ENCODE results near the gene ZNF485. TPM values are rescaled to one million over a fixed set of nuclear protein-coding genes. Genes with fewer than 3 reads are reported as not detected.
"Not testable (repeated sequence)": the region's sequence is repeated elsewhere in the genome, so short reads cannot be mapped to it uniquely, and the experiment has no call there.

ZNF485 gene
- total RNA-seq: 5.1 and 5.2 TPM in 2 replicates

- intact Hi-C loops (cut with micrococcal nuclease): loop anchor here (1.0 to 2.0 kb wide), 3 partner anchors 11 to 42 kb away; partner anchors contain the start of genes ZNF239 and ZNF32
Measured at GRCh38 chr10:43606323-43607198, at the start of gene ZNF485. ZNF485 (plus strand) TSS chr10:43606438; CDS start chr10:43607051, 613 bp downstream.

- intact Hi-C loops (cut with micrococcal nuclease): no loop called here
Measured at GRCh38 chr10:43557214-43557613, 49.0 kb upstream of the ZNF485 start.

- intact Hi-C loops (cut with micrococcal nuclease): loop anchor here (10.0 kb wide), 2 partner anchors 935 to 1015 kb away; partner anchors contain the start of gene ZNF33B
Measured at GRCh38 chr10:43569681-43570080, 36.6 kb upstream of the ZNF485 start.

DNA sequence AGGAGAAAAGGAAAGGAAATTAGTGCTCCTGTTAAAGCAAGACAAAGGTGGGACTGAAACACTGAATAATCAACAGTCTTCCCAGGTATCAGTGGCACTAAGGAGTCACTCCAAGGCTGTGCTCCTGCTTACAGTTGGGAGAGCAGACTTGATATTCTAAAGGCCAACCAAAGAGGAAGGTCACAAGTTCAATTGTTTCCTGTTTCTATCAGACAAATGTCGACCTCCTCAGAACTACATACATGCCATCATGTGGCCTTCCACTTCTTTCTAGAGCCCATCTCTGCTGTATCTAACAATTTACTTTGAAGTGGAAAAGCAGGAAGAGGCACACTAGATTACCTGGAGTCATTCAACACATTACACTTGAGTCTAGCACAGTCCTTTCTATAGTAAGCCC is 35.3 kb upstream of the ZNF485 start:
- intact Hi-C loops (cut with micrococcal nuclease): loop anchor here (10.0 kb wide), 2 partner anchors 936 to 1016 kb away; partner anchors contain the start of gene ZNF33B

DNA sequence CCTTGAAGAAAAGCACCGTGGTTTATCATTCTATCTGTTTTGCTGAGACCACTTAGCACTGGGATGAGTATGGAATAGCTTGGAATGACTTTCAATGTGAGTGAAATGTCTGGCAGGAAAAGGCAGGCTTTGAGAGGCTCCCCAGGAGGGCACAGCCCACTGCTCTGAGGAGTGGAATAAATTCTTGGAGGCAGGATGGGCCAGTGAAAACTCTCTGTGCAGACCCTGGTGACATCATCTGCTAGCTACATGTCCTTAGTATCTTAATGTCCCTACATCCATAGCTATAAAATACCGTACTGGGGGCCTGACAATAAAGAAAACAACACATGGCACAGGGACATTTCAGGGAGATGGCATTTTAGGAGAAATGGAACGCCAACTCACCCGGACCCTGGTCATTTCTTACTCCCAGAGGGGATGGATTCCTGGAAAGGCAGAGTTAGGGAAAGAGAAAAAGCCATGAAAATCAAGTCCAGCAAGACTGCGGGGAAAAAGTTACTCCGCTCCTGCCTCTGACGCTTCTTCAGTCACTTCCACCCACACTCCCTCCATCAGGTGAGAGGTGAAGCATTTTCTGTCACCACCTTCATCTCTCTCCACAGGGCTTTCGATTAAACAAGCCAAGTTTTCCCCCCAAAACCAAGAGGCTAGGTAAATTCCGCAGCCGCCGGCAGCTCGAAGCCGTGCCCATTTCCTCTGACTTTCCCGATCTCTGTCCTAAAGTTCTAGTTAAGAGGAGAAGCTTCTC is 32.8 kb upstream of the ZNF485 start:
- intact Hi-C loops (cut with micrococcal nuclease): loop anchor here (10.0 kb wide), 2 partner anchors 939 to 1019 kb away; partner anchors contain the start of gene ZNF33B

- intact Hi-C loops (cut with micrococcal nuclease): loop anchor here (1.0 to 10.0 kb wide), 5 partner anchors 21 to 1019 kb away; partner anchors contain the start of genes ZNF32, ZNF33B and ZNF485
Measured at GRCh38 chr10:43574001-43574892, 32.0 kb upstream of the ZNF485 start, which contains the start of gene ZNF239. ZNF239 (minus strand) TSS chr10:43574616; CDS start chr10:43558079, 16,537 bp downstream.

- intact Hi-C loops (cut with micrococcal nuclease): loop anchor here (1.0 to 10.0 kb wide), 5 partner anchors 20 to 1020 kb away; partner anchors contain the start of genes ZNF32, ZNF33B and ZNF485
Measured at GRCh38 chr10:43574906-43575305, 31.3 kb upstream of the ZNF485 start.

GRCh38 chr10:43576062-43576461 is 30.2 kb upstream of the ZNF485 start:
- intact Hi-C loops (cut with micrococcal nuclease): loop anchor here (10.0 kb wide), 2 partner anchors 941 to 1021 kb away; partner anchors contain the start of gene ZNF33B

DNA sequence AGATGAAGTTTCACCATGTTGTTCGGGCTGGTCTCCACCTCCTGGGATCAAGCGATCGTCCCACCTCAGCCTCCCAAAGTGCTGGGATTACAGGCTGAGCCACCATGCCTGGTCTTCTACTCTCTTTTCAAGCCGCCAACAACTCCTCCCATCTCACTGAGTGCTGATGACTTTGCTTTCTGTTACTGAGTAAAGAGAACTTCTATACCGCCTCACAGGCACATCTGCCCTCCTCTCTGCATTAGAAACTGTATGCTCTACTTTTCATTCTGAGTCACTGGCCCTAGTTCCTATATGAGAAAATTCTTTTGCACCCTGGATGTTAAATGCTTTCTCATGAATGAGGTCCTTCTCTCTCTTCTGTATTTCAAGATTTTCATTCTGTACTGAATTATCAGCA is 29.7 kb upstream of the ZNF485 start:
- intact Hi-C loops (cut with micrococcal nuclease): loop anchor here (10.0 kb wide), 2 partner anchors 942 to 1022 kb away; partner anchors contain the start of gene ZNF33B

GRCh38 chr10:43584051-43584450 is 22.2 kb upstream of the ZNF485 start:
- intact Hi-C loops (cut with micrococcal nuclease): no loop called here

DNA sequence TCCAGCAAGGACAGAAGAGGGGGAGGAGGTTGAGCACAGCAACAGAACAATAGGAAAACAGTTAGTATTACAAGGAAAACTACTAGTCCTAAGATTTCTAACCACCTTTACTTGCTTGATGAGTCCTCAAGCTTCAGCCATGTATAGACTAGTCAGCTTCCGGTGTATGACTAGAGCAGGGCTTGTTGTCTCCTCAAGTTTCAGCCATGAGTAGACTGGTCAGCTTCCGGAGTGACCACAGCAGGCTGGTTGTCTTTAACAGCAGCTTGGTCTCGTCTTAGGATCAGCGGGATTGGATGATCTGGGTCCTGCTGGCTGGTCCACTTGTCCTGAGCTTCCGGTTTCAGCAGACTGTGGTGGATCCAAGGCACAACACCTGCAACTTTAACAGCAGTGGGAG is 21.2 kb upstream of the ZNF485 start:
- intact Hi-C loops (cut with micrococcal nuclease): no loop called here

DNA sequence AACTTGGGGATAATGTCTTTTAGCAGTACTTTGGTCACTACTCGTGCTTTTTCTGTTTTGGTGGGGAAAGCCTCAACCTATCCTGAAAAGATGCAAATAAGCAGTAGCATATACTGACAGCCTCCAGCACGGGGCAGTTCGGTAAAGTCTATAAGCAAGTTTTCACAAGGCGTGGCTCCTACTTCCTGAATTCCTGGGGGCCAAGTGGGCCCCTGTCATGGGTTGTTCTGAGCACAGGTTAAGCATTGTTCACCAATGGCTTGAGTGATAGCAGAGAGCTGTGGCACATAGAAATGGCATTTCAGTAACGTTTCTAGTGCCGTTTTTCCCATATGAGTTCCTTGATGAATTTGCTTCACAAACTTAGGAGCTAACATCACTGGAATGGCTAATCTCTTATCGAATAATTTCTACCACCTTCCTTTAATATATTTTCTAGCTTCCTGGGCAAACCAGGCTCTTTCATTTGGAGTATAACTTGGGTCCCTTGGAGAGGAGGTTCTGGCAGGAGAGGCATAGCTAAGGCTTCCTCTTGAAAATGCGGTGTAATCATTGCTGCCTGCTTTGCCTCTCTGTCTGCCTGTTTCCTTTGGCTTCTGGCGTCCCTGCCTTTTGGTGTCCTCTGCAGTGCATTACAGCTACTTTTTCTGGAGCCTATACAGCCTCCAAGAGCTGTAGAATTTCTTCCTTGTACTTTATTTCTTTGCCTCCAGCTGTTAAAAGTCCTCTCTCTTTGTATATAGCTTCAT is 20.1 kb upstream of the ZNF485 start:
- intact Hi-C loops (cut with micrococcal nuclease): no loop called here

GRCh38 chr10:43586730-43587115 is 19.5 kb upstream of the ZNF485 start:
- intact Hi-C loops (cut with micrococcal nuclease): not testable (repeated sequence)

- intact Hi-C loops (cut with micrococcal nuclease): loop anchor here (10.0 kb wide), 1 partner anchor 227 kb away; no protein-coding TSS in a partner anchor
Measured at GRCh38 chr10:43591303-43591904, 14.8 kb upstream of the ZNF485 start.

DNA sequence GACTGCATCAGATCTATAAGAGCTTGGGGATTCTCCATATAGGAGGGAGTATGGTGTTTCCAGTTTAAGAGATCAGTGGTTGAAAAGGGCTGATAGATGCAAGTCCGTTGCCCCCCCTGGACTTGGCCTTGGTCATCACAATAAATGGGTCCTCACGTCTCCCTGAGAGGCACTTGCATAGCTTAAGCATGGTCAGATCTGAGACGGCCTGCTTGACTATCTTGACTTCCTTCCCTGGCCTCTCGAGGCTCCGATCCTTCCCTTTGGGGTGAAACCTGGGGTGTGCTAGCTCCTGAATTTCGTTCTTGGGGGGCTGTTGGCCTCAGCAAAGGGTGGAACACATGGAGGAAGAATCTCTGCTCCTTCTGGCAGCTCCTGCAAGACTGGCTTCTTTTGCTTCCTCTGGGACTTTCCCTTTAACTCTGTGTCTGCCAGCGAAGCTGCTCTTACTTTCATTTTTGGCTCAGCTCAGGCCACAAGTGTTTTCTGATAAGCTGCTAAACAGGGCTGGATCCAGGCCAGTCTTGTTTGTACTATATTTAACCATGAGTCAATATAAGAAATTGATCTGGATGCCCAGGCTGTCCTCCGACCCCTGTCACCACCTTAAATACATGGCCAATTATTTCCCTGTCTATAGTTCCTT is 11.2 kb upstream of the ZNF485 start:
- intact Hi-C loops (cut with micrococcal nuclease): loop anchor here (1.0 to 10.0 kb wide), 3 partner anchors 11 to 230 kb away; partner anchors contain the start of genes ZNF239 and ZNF485

DNA sequence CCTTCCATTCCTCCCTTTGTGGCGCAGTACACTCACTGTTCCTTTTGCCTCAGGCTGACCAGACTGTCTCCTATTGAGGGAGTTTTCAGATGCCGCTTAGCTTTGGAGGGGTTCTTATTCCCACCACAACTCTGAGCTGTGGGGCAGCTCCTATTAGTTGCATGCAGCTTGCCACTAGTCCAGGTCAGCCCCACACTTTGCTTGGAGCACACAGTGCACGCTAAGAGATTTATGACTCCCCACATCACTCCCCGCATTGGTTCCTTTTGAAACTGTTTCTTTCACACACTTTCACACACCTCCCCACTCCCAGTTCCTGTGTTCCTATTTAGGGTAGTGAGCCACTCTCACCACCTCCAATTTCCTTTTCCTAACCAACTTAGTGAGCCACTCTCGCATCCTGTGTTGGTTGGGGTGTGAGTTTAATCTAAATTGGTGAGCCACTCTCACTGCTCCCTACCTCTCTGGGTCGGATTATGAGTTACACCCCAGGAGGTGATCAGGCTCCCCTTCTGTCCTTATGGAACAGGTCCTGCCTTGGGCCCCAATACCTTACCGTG is 10.4 kb upstream of the ZNF485 start:
- intact Hi-C loops (cut with micrococcal nuclease): loop anchor here (1.0 to 10.0 kb wide), 3 partner anchors 10 to 231 kb away; partner anchors contain the start of genes ZNF239 and ZNF485

DNA sequence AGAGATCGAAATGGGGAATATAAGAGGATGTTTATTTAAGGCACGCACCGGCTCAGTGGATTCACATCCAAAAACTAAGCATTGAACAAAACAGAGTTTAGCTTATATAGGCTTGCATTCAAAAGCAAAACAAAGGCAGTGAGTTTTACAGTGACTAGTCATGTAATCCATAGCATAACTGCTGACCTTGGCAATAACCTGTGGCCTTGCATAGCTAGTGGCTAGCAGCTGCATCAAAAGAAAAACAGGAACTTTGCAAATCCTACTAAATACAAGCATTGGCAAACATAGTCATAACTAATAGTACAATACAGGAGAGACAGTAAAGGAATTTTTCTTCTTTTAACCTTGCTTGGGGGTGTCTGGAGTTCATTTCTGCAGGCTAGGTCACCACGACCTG is 9.7 kb upstream of the ZNF485 start:
- intact Hi-C loops (cut with micrococcal nuclease): loop anchor here (10.0 kb wide), 1 partner anchor 232 kb away; no protein-coding TSS in a partner anchor

GRCh38 chr10:43598446-43598845 is 7.8 kb upstream of the ZNF485 start:
- intact Hi-C loops (cut with micrococcal nuclease): loop anchor here (10.0 kb wide), 1 partner anchor 234 kb away; no protein-coding TSS in a partner anchor
